WERI-Rb-1 (cell line): ENCODE data around the gene PDE10A.

Experiments used
- DNase-seq: peaks from one replicate; pipeline ENCODE4 v3.0.0-alpha.2; 2020
- H3K27ac ChIP-seq: fragments of 250-450 bp; sonication (Bioruptor Pico); 2 replicates; pipeline ENCODE4 v1.5.1; 2020; ENCODE audit warnings: mild to moderate bottlenecking, moderate library complexity
- H3K27me3 ChIP-seq: fragments of 250-450 bp; sonication (Bioruptor Pico); 2 replicates; pipeline ENCODE4 v1.5.1; 2021; ENCODE audit warnings: mild to moderate bottlenecking, low read depth, moderate library complexity; ENCODE audit not compliant: insufficient read depth, severe bottlenecking
- H3K36me3 ChIP-seq: fragments of 250-450 bp; sonication (Bioruptor Pico); 2 replicates; pipeline ENCODE4 v1.5.1; 2020; ENCODE audit warnings: mild to moderate bottlenecking, moderate library complexity
- H3K4me3 ChIP-seq: 2 replicates; pipeline ENCODE4 v1.5.1; 2011; ENCODE audit warnings: low read depth, mild to moderate bottlenecking, control low read depth, low read length
- H3K9me3 ChIP-seq: fragments of 250-450 bp; sonication (Bioruptor Pico); 2 replicates; pipeline ENCODE4 v1.5.1; 2021; ENCODE audit warnings: mild to moderate bottlenecking, moderate library complexity; ENCODE audit not compliant: severe bottlenecking
- TF ChIP-seq, protein P1 (sequence below): IDR thresholded peaks from 2 replicates; pipeline ENCODE4 v1.5.1; 2011; ENCODE audit warnings: low read depth, mild to moderate bottlenecking, control low read depth, inconsistent platforms, low read length

PDE10A gene

DNA sequence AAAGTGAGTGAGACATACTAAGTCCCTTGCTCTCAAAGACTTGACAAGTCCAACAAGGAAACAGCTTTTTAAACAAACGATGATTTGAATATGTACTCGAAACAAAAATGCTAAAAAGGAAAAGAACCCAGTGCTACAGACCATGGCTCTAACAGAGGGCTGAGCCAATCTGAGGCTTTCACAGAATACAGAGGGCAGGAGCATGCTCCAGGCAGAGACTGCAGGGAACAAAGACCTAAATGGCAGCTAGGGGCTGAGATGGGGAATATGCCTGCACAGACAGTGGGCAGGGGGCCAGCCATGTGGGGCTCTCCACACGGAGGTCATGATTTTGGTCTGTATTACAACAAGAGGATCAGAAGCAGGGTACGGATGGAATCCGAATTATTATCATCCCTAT lies 322.5 kb downstream of the PDE10A start:
- Histone ChIP-seq H3K9me3 (no peaks in the 10 kb centered on the region), H3K4me3 (no peak overlapping the region), H3K36me3 (no peaks in the 10 kb centered on the region), H3K27me3 (peaks cover 27% of the 10 kb centered on the region), H3K27ac (no peak overlapping the region)
- TF ChIP-seq, protein P1, sequence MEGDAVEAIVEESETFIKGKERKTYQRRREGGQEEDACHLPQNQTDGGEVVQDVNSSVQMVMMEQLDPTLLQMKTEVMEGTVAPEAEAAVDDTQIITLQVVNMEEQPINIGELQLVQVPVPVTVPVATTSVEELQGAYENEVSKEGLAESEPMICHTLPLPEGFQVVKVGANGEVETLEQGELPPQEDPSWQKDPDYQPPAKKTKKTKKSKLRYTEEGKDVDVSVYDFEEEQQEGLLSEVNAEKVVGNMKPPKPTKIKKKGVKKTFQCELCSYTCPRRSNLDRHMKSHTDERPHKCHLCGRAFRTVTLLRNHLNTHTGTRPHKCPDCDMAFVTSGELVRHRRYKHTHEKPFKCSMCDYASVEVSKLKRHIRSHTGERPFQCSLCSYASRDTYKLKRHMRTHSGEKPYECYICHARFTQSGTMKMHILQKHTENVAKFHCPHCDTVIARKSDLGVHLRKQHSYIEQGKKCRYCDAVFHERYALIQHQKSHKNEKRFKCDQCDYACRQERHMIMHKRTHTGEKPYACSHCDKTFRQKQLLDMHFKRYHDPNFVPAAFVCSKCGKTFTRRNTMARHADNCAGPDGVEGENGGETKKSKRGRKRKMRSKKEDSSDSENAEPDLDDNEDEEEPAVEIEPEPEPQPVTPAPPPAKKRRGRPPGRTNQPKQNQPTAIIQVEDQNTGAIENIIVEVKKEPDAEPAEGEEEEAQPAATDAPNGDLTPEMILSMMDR, result no peak
- DNase-seq, result no peak

DNA sequence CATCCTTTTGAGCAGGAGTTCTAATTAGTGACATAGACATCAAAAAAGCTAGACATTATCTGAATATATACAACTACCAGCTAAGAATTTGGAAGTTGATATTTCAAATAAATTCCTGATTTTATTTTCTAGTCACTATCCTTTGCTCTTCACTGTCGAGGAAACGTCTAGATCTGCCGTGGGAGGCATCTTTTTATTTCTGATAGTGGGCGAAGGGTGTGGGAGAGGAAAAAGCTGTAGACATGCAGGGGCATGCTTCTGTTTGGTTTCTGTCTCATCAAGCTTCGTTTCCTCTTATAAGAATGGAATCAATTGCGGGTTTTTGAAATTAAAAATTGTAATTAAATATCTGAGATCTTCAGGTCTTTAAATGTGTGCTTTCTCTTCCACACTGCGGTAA lies 337.4 kb downstream of the PDE10A start:
- Histone ChIP-seq H3K27ac (no peak overlapping the region), H3K9me3 (peaks cover 4% of the 10 kb centered on the region), H3K27me3 (peaks cover 4% of the 10 kb centered on the region), H3K4me3 (no peak overlapping the region), H3K36me3 (no peaks in the 10 kb centered on the region)
- no peak for DNase-seq
- TF ChIP-seq, protein P1, result no peak

DNA sequence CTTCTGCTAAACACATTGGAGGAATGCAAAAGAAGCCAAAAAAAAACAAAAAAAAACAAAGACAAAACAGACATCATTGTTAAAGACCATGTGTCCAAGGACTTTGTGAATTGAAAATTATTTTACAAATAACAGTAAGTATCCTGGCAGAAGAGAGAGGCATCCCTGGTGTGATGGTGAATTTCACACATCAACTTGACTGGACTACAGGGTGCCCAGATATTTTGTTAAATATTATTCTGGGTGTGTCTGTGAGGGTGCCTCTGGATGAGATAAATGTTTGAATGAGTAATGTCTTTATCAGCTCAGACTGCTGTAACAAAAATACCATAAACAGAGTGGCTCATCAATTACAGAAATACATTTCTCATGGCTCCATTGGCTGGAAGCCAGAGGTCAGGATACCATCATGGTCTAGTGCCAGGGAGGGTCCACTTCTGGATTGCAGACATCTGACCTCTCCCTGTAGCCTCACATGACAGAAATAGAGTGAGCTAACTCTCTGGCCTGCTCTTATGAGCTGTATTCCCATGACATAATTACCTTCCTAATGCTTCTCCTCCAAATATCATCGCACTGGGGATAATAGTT lies 341.4 kb downstream of the PDE10A start:
- Histone ChIP-seq H3K4me3 (no peak overlapping the region), H3K9me3 (peaks cover 4% of the 10 kb centered on the region), H3K27me3 (peaks cover 6% of the 10 kb centered on the region), H3K27ac (no peak overlapping the region), H3K36me3 (no peaks in the 10 kb centered on the region)
- DNase-seq, result no peak
- TF ChIP-seq, protein P1, result no peak

DNA sequence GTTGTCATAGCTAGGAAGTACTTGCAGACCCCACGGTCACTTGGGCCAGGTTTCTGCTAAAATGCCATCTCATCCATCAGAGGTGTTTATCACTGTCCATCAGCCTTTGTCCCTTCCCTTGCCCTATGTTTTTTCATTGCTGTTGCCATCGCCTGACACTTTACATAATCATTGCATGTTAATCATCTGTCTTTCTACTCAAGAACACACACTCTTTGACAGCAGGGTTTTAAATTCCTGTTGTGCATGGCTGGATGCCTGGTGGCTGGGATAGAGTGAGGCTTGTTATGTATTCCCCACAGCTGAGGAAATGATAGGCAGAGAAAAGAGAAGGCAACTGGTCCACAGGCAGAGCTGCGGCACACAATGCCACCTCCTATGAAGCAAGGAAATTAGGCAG lies 341.9 kb downstream of the PDE10A start:
- no peak for DNase-seq
- TF ChIP-seq, protein P1, result no peak

DNA sequence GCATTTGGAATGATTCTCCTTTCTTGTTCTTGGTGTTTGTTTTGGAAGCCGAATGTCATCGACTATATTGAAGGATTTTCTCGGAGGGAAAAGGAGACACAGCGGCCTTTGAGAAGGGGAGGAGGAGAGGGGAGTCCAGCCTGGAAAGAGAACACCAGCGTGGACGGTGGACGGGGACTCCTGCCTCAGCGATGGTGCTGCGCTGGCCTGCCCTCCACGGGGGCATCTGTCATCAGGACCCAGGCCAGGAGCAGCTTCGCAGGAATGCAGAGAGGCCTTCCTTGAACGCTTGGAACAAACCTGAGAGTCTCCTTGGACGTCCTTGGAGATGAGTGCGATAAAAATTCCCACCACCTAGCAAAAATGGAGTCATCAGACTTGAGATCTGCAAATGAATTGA lies 345.3 kb downstream of the PDE10A start:
- H3K4me3 ChIP-seq, result no peak overlapping the region
- TF ChIP-seq, protein P1, result no peak
- H3K9me3 ChIP-seq, result peaks cover 4% of the 10 kb centered on the region
- H3K27me3 ChIP-seq, result peaks cover 6% of the 10 kb centered on the region
- DNase-seq, result no peak
- no peak overlapping the region for H3K27ac ChIP-seq
- no peaks in the 10 kb centered on the region for H3K36me3 ChIP-seq

More for the DNA sequence above, 341.9 kb downstream of the PDE10A start:
- H3K27me3 ChIP-seq, result peaks cover 6% of the 10 kb centered on the region
- H3K27ac ChIP-seq, result no peak overlapping the region
- peaks cover 4% of the 10 kb centered on the region for H3K9me3 ChIP-seq
- H3K4me3 ChIP-seq, result no peak overlapping the region
- no peaks in the 10 kb centered on the region for H3K36me3 ChIP-seq

DNA sequence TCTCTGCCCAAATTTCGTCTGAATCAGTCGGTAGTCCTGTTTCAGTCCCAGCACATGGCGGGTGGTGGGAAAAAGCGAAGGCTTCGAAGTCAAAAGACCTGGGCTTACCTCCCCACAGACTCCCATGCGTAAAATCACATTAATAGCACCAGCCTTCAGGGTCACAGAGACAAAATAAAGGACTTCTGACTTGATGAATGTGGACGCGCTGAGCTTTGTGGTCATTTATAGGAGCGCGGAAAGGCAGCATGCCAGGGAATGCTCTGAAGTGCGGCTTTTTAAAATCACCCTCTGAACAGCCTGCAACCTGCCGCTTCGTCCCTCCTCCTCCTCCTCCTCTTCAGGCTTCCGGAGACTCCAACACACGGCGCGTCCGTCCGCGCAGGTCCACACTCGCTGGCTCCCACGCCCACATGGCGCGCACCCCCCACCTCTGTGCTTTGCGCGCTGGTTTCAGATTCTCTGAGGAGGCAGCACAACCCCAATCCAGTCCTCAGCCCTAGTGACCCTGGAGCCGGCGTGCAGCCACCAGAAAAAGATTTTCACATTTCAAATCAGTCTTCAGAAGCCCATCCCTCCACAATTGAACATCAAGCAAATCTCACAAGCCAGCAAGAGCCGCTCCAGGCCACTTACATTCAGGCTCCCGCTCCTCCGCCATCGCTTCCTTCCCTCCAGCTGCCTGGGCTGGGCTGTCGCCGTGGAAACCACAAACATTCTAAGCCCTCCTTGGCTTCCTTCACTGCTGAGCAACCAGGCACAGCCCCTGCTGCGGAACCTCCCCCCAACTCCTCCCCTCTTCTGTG lies 353.9 kb downstream of the PDE10A start, which contains the start of gene C6orf118:
Gene C6orf118, minus strand, starts transcription at position 680 of the 806 bp plus-strand sequence. Its CDS starts 19 bp downstream, at position 661.
- DNase-seq, result peak; percentile 79
- Histone ChIP-seq H3K36me3 (no peaks in the 10 kb centered on the region), H3K4me3 (peak within 1 kb of the TSS; percentile 39), H3K27ac (no peak within 1 kb of the TSS), H3K27me3 (peaks cover 4% of the 10 kb centered on the region), H3K9me3 (no peaks in the 10 kb centered on the region)
- TF ChIP-seq, protein P1, result no peak
